HepG2 (cell line): ENCODE measurements around the gene ITK. TPM values are rescaled to one million over a fixed set of nuclear protein-coding genes. Genes with fewer than 3 reads are reported as not detected.

ENCODE experiments used
- ATAC-seq: fragments of 200-7000 bp; cut with Tn5 transposase; 3 replicates; pipeline ENCODE4 v1.9.1; 2020; ENCODE audit warnings: mild to moderate bottlenecking, moderate library complexity
- BruUV-seq: library from RNA; stranded (reverse); fragments of 400-500 nt; replicated peaks from 2 replicates; lab custom pipeline; 2021; lab: Mats Ljungman, UMichigan
- CTCF ChIA-PET: fragments of 300-600 bp; formaldehyde crosslinking; extraction: SDS; loops from one replicate; lab custom pipeline; 2021; ENCODE audit warnings: low total read pairs, inconsistent platforms, low intra/inter-chr PET ratio; lab: Yijun Ruan, JAX
- POLR2A ChIA-PET: fragments of 350-600 bp; sonication (Branson Sonifier 250); formaldehyde crosslinking; loops from one replicate; lab custom pipeline; 2020; ENCODE audit warnings: antibody characterized with exemption, inconsistent platforms; lab: Yijun Ruan, JAX
- DNase-seq: peaks from one replicate; pipeline ENCODE4 v3.0.0-alpha.2; 2015; ENCODE audit warnings: low spot score
- FAIRE-seq: peaks from 3 replicates; lab custom pipeline; 2011; peaks lifted over from hg19 to GRCh38; lab: Jason Lieb, UNC
- H2AFZ ChIP-seq: one replicate; pipeline ENCODE4 v1.6.1; 2011; ENCODE audit warnings: low read length, inconsistent platforms
- H3K27ac ChIP-seq: fragments of 300-600 bp; 3 replicates; pipeline ENCODE4 v1.8.0; 2011; ENCODE audit warnings: mixed run types, mild to moderate bottlenecking, mixed read lengths, low read length, inconsistent platforms; ENCODE audit not compliant: insufficient read depth; ENCODE audit errors: extremely low read length
- H3K27me3 ChIP-seq, 2 experiments: fragments of 200-600 bp in 1 of 2; 2 replicates in 1 of 2; 3 replicates in 1 of 2; pipeline versions ENCODE4 v1.6.0 to v1.8.0; 2011; ENCODE audit warnings: low read length in 2 of 2, mild to moderate bottlenecking in 2 of 2, moderate library complexity in 2 of 2, inconsistent platforms in 1 of 2; ENCODE audit not compliant: insufficient read depth in 2 of 2, control insufficient read depth in 1 of 2
- H3K36me3 ChIP-seq, 2 experiments: fragments of 200-600 bp in 1 of 2; replicated peaks in 1 of 2; 2 replicates in 1 of 2; 3 replicates in 1 of 2; pipeline versions ENCODE4 v1.5.1 to v1.8.0; 2011; ENCODE audit warnings: low read length in 2 of 2, inconsistent platforms in 1 of 2; ENCODE audit not compliant: insufficient read depth in 2 of 2, control insufficient read depth in 1 of 2
- H3K4me1 ChIP-seq: 2 replicates; pipeline ENCODE4 v1.5.1; 2012; ENCODE audit warnings: low read length, inconsistent platforms; ENCODE audit not compliant: insufficient read depth
- H3K4me2 ChIP-seq: 2 replicates; pipeline ENCODE4 v1.6.0; 2011; ENCODE audit warnings: low read depth, low read length, inconsistent platforms
- H3K4me3 ChIP-seq, 3 experiments: fragments of 200-600 bp in 1 of 3; sonication (generic), shearing (Covaris generic) in 1 of 3; replicated peaks in 1 of 3; 2 replicates each; pipeline ENCODE4 v1.5.1; 2011 to 2016; ENCODE audit warnings: low read length in 3 of 3, inconsistent platforms in 2 of 3, low read depth in 2 of 3, mild to moderate bottlenecking in 2 of 3, control low read depth in 1 of 3, mixed read lengths in 1 of 3; ENCODE audit not compliant: insufficient read depth in 1 of 3
- H3K79me2 ChIP-seq: one replicate; pipeline ENCODE4 v1.6.1; 2011; ENCODE audit warnings: low read length, inconsistent platforms; ENCODE audit not compliant: insufficient read depth
- H3K9ac ChIP-seq: 2 replicates; pipeline ENCODE4 v1.6.0; 2011; ENCODE audit warnings: mild to moderate bottlenecking, low read depth, low read length, inconsistent platforms; ENCODE audit not compliant: insufficient read depth
- H3K9me3 ChIP-seq: 2 replicates; pipeline ENCODE4 v1.5.1; 2012; ENCODE audit warnings: mild to moderate bottlenecking, low read length
- H4K20me1 ChIP-seq: 2 replicates; pipeline ENCODE4 v1.6.0; 2011; ENCODE audit warnings: inconsistent platforms, mild to moderate bottlenecking, low read length, moderate library complexity; ENCODE audit not compliant: insufficient read depth
- ATAD3A ChIP-seq: sonication (generic); formaldehyde crosslinking; IDR thresholded peaks from 2 replicates; pipeline ENCODE4 v1.4.0; 2020; ENCODE audit warnings: missing genetic modification reagents
- ATF7-NPFF ChIP-seq: sonication (generic); formaldehyde crosslinking; IDR thresholded peaks from 2 replicates; pipeline ENCODE4 v1.8.1; 2023; ENCODE audit warnings: mild to moderate bottlenecking, low read depth, missing genetic modification reagents, moderate library complexity
- BRCA1 ChIP-seq: sonication (generic); formaldehyde crosslinking; IDR thresholded peaks from 2 replicates; pipeline ENCODE4 v1.4.0; 2020; ENCODE audit warnings: missing genetic modification reagents
- DRAP1 ChIP-seq: IDR thresholded peaks from 2 replicates; pipeline ENCODE4 v1.6.1; 2016; ENCODE audit warnings: missing genetic modification reagents, missing compliant biosample characterization
- ETV6 ChIP-seq: sonication (generic); formaldehyde crosslinking; conservative IDR thresholded peaks from 2 replicates; pipeline ENCODE4 v1.4.0; 2020; ENCODE audit warnings: missing genetic modification reagents
- IRF9 ChIP-seq: sonication (generic); formaldehyde crosslinking; IDR thresholded peaks from 2 replicates; pipeline ENCODE4 v1.8.0; 2022; ENCODE audit warnings: missing genetic modification reagents, mild to moderate bottlenecking, borderline replicate concordance
- KAT8 ChIP-seq: IDR thresholded peaks from 2 replicates; pipeline ENCODE4 v1.6.1; 2016; ENCODE audit warnings: missing genetic modification reagents, missing compliant biosample characterization
- MYPOP ChIP-seq: sonication (generic); formaldehyde crosslinking; IDR thresholded peaks from 2 replicates; pipeline ENCODE4 v1.8.1; 2023; ENCODE audit warnings: mild to moderate bottlenecking, moderate library complexity, missing genetic modification reagents
- POGZ ChIP-seq: sonication (generic); formaldehyde crosslinking; IDR thresholded peaks from 2 replicates; pipeline ENCODE4 v1.4.0; 2020; ENCODE audit warnings: mild to moderate bottlenecking, missing genetic modification reagents
- POLR2G ChIP-seq: fragments of 200-400 bp; formaldehyde crosslinking; IDR thresholded peaks from 2 replicates; pipeline ENCODE4 v1.6.1; 2018; ENCODE audit warnings: mild to moderate bottlenecking, low read depth, low read length, moderate library complexity
- RAD21 ChIP-seq: fragments of 450-650 bp; formaldehyde crosslinking; IDR thresholded peaks from 2 replicates; pipeline ENCODE4 v1.5.0; 2020; ENCODE audit warnings: mild to moderate bottlenecking
- RCOR2 ChIP-seq: IDR thresholded peaks from 2 replicates; pipeline ENCODE4 v1.6.1; 2016; ENCODE audit warnings: missing biosample characterization, missing genetic modification reagents
- SOX6 ChIP-seq, 2 experiments: fragments of 450-650 bp in 1 of 2; sonication (generic) in 1 of 2; formaldehyde crosslinking in 1 of 2; IDR thresholded peaks; 2 replicates each; pipeline versions ENCODE4 v1.4.0 to v1.6.1; 2017 to 2020; ENCODE audit warnings: antibody characterized with exemption in 1 of 2, mild to moderate bottlenecking in 1 of 2, missing genetic modification reagents in 1 of 2
- SP140L ChIP-seq: sonication (generic); formaldehyde crosslinking; IDR thresholded peaks from 2 replicates; pipeline ENCODE4 v1.4.0; 2020; ENCODE audit warnings: missing genetic modification reagents, borderline replicate concordance
- THAP11 ChIP-seq: IDR thresholded peaks from 2 replicates; pipeline ENCODE4 v1.6.1; 2016; ENCODE audit warnings: missing biosample characterization, missing genetic modification reagents
- ZFAT ChIP-seq: sonication (generic); formaldehyde crosslinking; conservative IDR thresholded peaks from 2 replicates; pipeline ENCODE4 v1.8.1; 2023; ENCODE audit warnings: missing genetic modification reagents, inconsistent platforms
- ZFX ChIP-seq: sonication (generic); formaldehyde crosslinking; IDR thresholded peaks from 2 replicates; pipeline ENCODE4 v1.4.0; 2020; ENCODE audit warnings: mild to moderate bottlenecking, low read depth, missing genetic modification reagents, moderate library complexity
- ZNF510 ChIP-seq: sonication (generic); formaldehyde crosslinking; IDR thresholded peaks from 2 replicates; pipeline ENCODE4 v1.4.0; 2020; ENCODE audit warnings: low read depth, mild to moderate bottlenecking, missing genetic modification reagents
- ZNF879 ChIP-seq: sonication (generic); formaldehyde crosslinking; IDR thresholded peaks from 2 replicates; pipeline ENCODE4 v1.8.1; 2023; ENCODE audit warnings: missing genetic modification reagents
- WGBS: methylation state at CpG from one replicate; pipeline ENCODE4 v1.1.6; 2017; ENCODE audit warnings: low lambda C conversion rate; 5-methylcytosine and 5-hydroxymethylcytosine counted together
- in situ Hi-C: cut with HindIII; loops from 2 replicates; pipeline ENCODE4 v1.10.0; 2017; ENCODE audit warnings: low pct_unique_long_range_greater_than_20kb; ENCODE audit not compliant: extremely low pct_ligation_motif_present
- intact Hi-C: fragments of 100-400 bp; cut with micrococcal nuclease; formaldehyde crosslinking; loops from one replicate; pipeline ENCODE4 v1.10.0; 2022; ENCODE audit not compliant: unreplicated experiment
- polyA plus RNA-seq, 8 experiments: library from polyadenylated mRNA; depleted of rRNA in 3 of 8; stranded (reverse) in 7 of 8; unstranded in 1 of 8; fragments of >200 nt; fragmentation: Illumina TruSeq in 4 of 8; extraction: Trizol in 4 of 8; gene quantifications; 2 replicates each; pipeline versions ENCODE4 v1.2.1 to v1.2.3, GENCODE V29; 2011 to 2016; ENCODE audit warnings: low read depth in 4 of 8, missing spikeins in 1 of 8, mixed read lengths in 1 of 8; ENCODE audit not compliant: insufficient read depth in 1 of 8
- total RNA-seq, 5 experiments: library from RNA; depleted of rRNA; stranded (reverse); fragments of >200 nt; fragmentation: Illumina TruSeq; extraction: Trizol; gene quantifications; 2 replicates each; pipeline ENCODE4 v1.2.3, GENCODE V29; 2016; ENCODE audit warnings: low read depth in 1 of 5

The ITK gene
- total and polyA plus RNA-seq, 2 of the 13 experiments (the other 11 are each of a cell fraction or from before 2014, with no cell fraction given), result 0.01 TPM; not detected in 1

- TF ChIP-seq MYPOP (CRISPR knock-in tag), result 0 out of 2 replicates have a peak, but pooled peaks have one; percentile 14
- TF ChIP-seq ZFAT, result 0 out of 2 replicates have a peak, but pooled peaks have one; percentile 53
- TF ChIP-seq BRCA1 (CRISPR knock-in tag), result 0 out of 2 replicates have a peak, but pooled peaks have one; percentile 3
- no peak for TF ChIP-seq SP140L (CRISPR knock-in tag)
- 0 out of 2 replicates have a peak, but pooled peaks have one; percentile 3 for TF ChIP-seq DRAP1 (CRISPR knock-in tag)
Measured at GRCh38 chr5:157143127-157143971, 37.3 kb upstream of the ITK start (continued).

GRCh38 chr5:157148734-157149615, 31.7 kb upstream of the ITK start:
- Histone ChIP-seq H3K27me3 (0 out of 5 replicates have a peak, but pooled peaks cover 0 to 3% of the 10 kb centered on the region in 2 experiments), H4K20me1 (no peaks in the 10 kb centered on the region), H3K36me3 (no peaks in the 10 kb centered on the region), H3K9me3 (no peaks in the 10 kb centered on the region), H3K4me1 (no peaks in the 10 kb centered on the region), H3K4me3 (no peak overlapping the region), H3K4me2 (no peak overlapping the region), H2AFZ (no peak overlapping the region), H3K9ac (no peak overlapping the region), H3K79me2 (no peaks in the 10 kb centered on the region), H3K27ac (no peak overlapping the region)
- no TSS peak for BruUV-seq
- in situ Hi-C loops, result loop anchor here (10.0 to 25.0 kb wide), 4 partner anchors 166 to 1212 kb away; no protein-coding TSS in a partner anchor
- peak; percentile 48 for FAIRE-seq
- CTCF ChIA-PET, result interaction anchor here (1.3 kb wide), 1 partner anchor 163 kb away, joined by 5 read pairs; no protein-coding TSS in a partner anchor
- DNase-seq, result peak; percentile 47
- POLR2A ChIA-PET, result no interaction called here
- intact Hi-C loops, result loop anchor here (2.0 to 5.0 kb wide), 2 partner anchors 164 to 568 kb away; no protein-coding TSS in a partner anchor
- peak; percentile 92 for ATAC-seq
- 38% methylated on average over 12 of the region's 14 CpGs for WGBS
- TF ChIP-seq POLR2G, result no peak
- no peak for TF ChIP-seq POGZ
- no peak for TF ChIP-seq THAP11 (CRISPR knock-in tag)
- no peak for TF ChIP-seq ATF7-NPFF (CRISPR knock-in tag)
- no peak for TF ChIP-seq ZFX (CRISPR knock-in tag)
- TF ChIP-seq SOX6 (IDR thresholded peaks at IDR 0.05), result no peak
- no peak for TF ChIP-seq SOX6 (CRISPR knock-in tag; IDR thresholded peaks at IDR 0.05)
- no peak for TF ChIP-seq KAT8
- TF ChIP-seq RCOR2 (CRISPR knock-in tag), result no peak
- TF ChIP-seq ETV6, result no peak
- TF ChIP-seq ATAD3A (CRISPR knock-in tag), result no peak
- peak; percentile 17; the same call in 1 of the 2 replicates for TF ChIP-seq RAD21 (CRISPR knock-in tag)
- no peak for TF ChIP-seq ZNF879 (CRISPR knock-in tag)
- TF ChIP-seq IRF9 (CRISPR knock-in tag), result no peak
- TF ChIP-seq ZNF510 (CRISPR knock-in tag), result no peak
